ENCODE measurements around the gene PTCD3. TPM values are rescaled to one million over a fixed set of nuclear protein-coding genes. Genes with fewer than 3 reads are reported as not detected.

The PTCD3 gene
- total RNA-seq, 1 donor from 2014 or later: 37.1 TPM

DNA sequence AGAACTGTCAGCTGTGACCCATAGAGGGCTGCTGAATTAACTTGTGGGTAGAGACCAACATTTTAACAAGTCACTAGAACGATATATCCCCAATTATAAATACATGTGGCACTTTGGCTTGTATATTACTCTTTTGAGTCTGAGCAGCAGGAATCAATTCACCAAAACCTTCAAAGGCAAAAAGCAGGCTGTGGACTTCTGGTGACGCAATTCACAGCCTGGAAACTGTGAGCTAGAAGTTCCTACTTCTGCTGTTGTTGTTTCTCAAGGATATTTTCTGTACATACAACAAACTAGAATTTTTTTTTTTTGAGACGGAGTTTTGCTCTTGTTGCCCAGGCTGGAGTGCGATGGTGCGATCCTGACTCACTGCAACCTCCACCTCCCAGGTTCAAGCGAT lies 37.3 kb downstream of the PTCD3 start:
- no peak for DNase-seq (ENCODE audit: low read depth in 2 of 2)

GRCh38 chr2:86143926-86144685 lies 38.1 kb downstream of the PTCD3 start:
- DNase-seq (ENCODE audit: low read depth in 2 of 2): no peak

GRCh38 chr2:86147793-86148192 lies 41.8 kb downstream of the PTCD3 start:
- no peak for DNase-seq (ENCODE audit: low read depth in 2 of 2)

DNA sequence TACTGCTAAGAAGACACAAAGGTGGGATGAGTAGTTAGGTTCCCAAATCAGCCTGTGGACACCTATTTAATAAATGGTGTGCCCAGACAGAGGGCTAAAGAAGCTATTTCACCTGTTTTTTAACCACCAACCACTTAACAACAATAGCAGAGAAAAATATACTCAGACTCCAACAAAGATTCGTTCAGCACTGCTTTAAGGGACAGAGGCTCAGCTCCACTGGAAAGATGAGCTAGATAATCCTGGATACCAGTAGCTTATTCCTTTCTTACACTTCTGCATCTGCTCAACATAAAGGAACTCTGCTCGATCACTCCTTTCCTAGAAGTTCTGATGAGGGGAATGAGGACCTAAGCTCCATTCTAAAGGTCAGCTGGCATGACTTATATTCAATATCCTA lies 44.5 kb downstream of the PTCD3 start:
- no peak for DNase-seq (ENCODE audit: low read depth in 2 of 2)

DNA sequence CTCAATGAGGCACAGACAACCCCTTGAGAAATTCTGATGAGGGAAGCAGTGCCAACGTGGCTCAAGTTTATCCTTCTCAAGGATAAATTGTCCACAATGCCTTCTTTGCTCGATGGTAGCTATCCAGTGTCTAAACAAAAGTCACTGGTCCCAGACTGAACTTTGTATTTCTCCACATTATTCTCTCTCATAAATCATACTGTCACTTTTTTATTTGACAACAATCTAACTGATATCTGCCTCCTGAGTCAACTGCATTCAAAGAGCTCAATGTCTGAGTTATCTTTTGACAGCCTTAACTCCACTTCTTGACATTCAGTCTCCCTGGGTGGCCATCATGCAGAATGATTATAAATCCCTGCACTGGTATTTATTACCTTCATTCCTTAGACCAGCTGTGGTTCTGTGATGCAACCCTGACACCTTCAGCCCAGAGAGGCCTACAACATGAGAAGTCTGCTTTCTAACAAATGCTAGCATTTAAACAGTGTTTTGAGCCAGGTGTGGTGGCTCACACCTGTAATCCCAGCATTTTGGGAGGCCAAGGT lies 51.0 kb downstream of the PTCD3 start:
- DNase-seq (ENCODE audit: low read depth in 2 of 2): no peak

- no peak for DNase-seq (ENCODE audit: low read depth in 2 of 2)
These were observed 52.3 kb downstream of the PTCD3 start for GRCh38 chr2:86158286-86158685.

DNA sequence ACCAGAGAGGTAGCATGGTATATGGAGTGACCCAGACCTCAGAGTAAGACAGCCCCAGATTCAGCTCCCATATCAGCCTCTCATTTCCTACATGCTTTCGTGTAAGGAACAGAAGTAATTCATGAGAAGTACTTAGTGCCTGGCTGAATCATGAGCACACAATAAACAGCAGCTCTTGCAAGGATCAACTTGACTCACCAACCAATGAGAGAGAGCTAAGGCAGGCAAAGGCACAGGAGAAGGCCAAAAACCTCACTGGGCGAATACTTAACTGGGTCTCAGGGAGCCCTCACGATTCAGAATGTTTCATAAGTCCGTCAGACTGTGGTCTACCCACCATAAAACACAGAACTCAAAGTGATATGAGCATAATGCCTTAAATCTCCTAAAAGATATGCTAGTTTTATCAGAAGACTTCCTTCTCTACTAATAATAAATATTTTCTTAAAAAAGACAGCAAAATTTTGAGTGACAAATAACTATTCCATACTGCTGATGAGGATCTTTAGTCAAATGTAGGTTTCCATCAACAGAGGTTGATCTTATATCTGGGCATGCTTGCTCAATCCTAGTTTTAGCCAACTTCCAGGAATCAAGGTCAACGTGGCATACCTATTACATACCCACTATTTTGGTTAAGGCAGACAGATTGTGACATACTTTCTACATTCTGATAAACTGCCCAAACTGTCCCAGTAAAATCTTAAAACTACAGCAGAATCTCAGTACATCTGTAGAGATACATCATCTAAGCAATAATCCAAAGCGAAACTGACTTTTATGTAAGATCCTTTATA lies 54.3 kb downstream of the PTCD3 start:
- no peak for DNase-seq (ENCODE audit: low read depth in 2 of 2)

GRCh38 chr2:86170449-86170848 lies 64.4 kb downstream of the PTCD3 start:
- no peak for DNase-seq (ENCODE audit: low read depth in 2 of 2)

DNA sequence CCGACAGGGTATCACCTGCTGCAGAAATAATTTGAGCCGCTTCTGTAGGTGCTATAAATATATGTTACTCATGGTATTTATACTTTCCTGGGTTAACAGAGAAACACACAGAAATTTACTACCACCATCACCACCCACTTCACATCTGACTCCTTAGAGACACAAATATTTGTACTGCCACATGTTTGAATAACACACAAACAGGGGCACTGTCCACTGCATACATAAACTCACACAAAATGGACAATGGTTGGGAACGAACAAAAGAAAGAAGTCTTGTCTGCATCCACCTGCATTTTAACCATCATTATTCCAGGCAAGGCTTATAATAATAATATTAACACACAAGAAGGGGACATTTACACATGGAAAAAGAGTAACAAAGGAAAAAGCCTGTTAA lies 65.3 kb downstream of the PTCD3 start:
- DNase-seq (ENCODE audit: low read depth in 2 of 2): no peak

DNA sequence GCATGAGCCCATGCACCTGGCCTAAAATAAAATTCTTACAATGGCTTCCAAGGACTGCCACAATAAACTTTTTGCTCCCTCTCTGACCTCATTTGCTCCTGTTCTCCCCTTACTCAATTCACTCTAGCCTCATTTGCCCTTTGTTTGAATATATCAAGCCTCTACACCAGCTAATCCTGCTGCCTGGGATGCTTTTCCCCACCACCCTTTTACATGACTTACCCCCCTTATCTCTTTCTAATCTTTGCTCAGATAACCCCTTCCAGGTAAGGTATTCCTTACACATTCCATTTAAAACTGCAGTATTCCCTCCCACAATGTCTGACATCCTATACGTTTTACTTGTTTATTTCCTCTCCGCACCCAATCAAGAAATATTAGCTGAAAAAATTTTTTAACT lies 66.6 kb downstream of the PTCD3 start:
- no peak for DNase-seq (ENCODE audit: low read depth in 2 of 2)

GRCh38 chr2:86174445-86174844 lies 68.4 kb downstream of the PTCD3 start:
- no peak for DNase-seq (ENCODE audit: low read depth in 2 of 2)

- DNase-seq (ENCODE audit: low read depth in 2 of 2): no peak
These were observed 69.8 kb downstream of the PTCD3 start for GRCh38 chr2:86175828-86176227.

GRCh38 chr2:86176597-86176996 lies 70.6 kb downstream of the PTCD3 start:
- DNase-seq (ENCODE audit: low read depth in 2 of 2): no peak

DNA sequence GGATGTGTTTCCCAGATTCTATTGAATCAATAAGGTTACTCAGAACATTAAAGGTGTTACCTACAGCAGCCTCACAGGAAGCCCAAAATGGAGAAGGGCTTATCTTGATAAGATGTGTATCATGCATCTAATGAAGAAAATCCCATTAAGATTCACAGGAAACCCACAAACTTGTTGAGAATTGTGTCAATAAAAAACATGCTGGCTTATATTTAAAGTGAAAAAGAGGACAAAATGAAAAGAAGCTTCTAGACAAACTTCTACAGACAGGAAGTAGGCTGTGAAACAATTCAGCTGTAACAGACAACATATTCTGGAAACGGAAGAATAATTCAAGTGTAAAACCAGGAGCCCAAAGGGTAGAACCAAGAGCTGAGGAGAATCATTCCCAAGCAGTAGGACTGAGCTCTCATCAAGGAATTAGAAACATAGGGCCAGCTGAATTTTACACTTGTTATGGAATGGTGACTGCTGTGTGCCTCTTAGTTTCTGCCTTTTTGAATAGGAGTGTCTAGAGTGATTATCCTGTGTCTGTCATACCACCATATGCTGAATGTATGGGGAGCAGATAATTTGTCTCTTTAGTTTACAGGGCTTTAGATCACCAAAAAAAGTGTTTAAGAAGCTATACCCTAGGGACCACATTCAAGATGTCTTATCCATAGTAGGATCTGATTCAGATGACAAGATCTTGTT lies 79.6 kb downstream of the PTCD3 start:
- no peak for DNase-seq (ENCODE audit: low read depth in 2 of 2)

DNA sequence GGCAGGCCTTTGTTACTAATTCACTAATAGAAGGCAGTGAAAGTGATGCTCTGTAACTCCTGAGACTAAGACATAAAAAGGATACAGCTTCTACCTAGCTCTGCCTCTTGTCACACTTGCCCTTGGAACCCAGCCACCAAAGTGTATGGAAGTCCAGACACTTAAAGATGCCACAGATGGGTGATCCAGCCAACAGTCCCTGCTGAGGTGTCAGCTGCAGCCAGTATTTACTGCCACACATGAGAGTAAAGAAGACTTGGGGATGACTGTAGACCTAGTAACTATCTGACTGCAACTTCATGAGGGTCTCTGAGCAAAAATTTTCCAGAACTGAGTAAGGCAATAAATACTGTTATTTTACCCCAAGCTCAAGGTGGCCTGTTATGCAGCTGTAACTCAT lies 80.4 kb downstream of the PTCD3 start:
- DNase-seq (ENCODE audit: low read depth in 2 of 2): no peak

GRCh38 chr2:86189782-86190416 lies 83.9 kb downstream of the PTCD3 start:
- DNase-seq (ENCODE audit: low read depth in 2 of 2): no peak

Other genes starting within 250 kb of the PTCD3 start
- 2.6 and 4.4 TPM in 2 replicates for gene ST3GAL5, start 217.2 kb upstream of the PTCD3 start, total RNA-seq
- 9.2 and 12.3 TPM in 2 replicates for gene POLR1A, start 349 bp upstream of the PTCD3 start, total RNA-seq
- 44.7 and 49.7 TPM in 2 replicates for gene IMMT, start 89.2 kb downstream of the PTCD3 start, total RNA-seq
- 37.9 and 51.5 TPM in 2 replicates for gene MRPL35, start 93.2 kb downstream of the PTCD3 start, total RNA-seq
- gene REEP1, start 231.4 kb downstream of the PTCD3 start, total RNA-seq: 6.7 and 15.0 TPM in 2 replicates